Loucy (cell line): ENCODE results near the gene SUGP1.

Experiments used
- EZH2phosphoT487 ChIP-seq: fragments of 200-600 bp; IDR thresholded peaks from 2 replicates; pipeline ENCODE4 v1.6.1; 2018; ENCODE audit warnings: antibody characterized with exemption, mild to moderate bottlenecking, moderate library complexity, borderline replicate concordance
- TF ChIP-seq, protein P1 (sequence below): fragments of 200-600 bp; sonication (generic); conservative IDR thresholded peaks from 2 replicates; pipeline ENCODE4 v1.5.1; 2014; ENCODE audit warnings: mild to moderate bottlenecking, antibody characterized with exemption, low read length

DNA sequence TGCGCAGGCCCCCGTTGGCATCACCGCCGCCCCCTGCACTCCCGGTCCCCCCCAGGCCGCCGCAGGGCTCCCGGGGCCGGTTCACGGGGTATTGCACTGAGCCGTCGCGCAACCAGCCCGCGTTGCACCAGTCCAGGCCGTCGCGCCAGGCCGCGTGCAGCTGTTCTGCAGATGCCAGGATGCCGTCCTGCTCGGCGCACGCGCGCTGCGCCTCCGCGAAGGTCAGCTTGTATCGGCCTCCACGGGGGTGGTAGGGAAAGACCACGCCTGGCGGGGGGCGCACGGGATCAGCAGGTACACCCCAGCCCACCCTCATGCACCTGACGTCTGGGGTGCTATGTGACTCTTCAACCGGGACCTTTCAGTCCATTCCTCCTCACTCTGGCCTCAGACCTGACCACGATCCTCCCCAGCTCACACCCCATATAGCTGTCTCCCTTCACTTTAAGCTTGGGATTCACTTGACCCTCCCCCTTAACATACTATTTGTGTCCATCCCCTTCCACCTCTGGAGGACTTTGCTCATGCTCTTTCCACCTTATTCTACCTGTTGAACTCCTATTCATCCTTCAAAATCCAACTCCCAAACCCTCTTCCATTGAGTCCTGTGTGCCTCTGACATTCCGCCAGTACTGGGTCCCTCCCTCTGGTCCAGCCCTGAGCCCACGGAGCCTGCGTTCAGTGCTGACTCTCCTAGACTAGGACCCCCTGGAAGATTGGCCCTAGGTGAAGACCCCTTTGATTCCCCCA, 61.5 kb downstream of the SUGP1 start:
- TF ChIP-seq, protein P1, sequence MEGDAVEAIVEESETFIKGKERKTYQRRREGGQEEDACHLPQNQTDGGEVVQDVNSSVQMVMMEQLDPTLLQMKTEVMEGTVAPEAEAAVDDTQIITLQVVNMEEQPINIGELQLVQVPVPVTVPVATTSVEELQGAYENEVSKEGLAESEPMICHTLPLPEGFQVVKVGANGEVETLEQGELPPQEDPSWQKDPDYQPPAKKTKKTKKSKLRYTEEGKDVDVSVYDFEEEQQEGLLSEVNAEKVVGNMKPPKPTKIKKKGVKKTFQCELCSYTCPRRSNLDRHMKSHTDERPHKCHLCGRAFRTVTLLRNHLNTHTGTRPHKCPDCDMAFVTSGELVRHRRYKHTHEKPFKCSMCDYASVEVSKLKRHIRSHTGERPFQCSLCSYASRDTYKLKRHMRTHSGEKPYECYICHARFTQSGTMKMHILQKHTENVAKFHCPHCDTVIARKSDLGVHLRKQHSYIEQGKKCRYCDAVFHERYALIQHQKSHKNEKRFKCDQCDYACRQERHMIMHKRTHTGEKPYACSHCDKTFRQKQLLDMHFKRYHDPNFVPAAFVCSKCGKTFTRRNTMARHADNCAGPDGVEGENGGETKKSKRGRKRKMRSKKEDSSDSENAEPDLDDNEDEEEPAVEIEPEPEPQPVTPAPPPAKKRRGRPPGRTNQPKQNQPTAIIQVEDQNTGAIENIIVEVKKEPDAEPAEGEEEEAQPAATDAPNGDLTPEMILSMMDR, result no peak
- no peak for TF ChIP-seq EZH2phosphoT487
